Measurements from ENCODE around the gene LZTS3. TPM values are rescaled to one million over a fixed set of nuclear protein-coding genes. Genes with fewer than 3 reads are reported as not detected.

The LZTS3 gene
- polyA plus RNA-seq, 1 of the 3 experiments (the other 2 are of a cell fraction): 11.9 TPM

DNA sequence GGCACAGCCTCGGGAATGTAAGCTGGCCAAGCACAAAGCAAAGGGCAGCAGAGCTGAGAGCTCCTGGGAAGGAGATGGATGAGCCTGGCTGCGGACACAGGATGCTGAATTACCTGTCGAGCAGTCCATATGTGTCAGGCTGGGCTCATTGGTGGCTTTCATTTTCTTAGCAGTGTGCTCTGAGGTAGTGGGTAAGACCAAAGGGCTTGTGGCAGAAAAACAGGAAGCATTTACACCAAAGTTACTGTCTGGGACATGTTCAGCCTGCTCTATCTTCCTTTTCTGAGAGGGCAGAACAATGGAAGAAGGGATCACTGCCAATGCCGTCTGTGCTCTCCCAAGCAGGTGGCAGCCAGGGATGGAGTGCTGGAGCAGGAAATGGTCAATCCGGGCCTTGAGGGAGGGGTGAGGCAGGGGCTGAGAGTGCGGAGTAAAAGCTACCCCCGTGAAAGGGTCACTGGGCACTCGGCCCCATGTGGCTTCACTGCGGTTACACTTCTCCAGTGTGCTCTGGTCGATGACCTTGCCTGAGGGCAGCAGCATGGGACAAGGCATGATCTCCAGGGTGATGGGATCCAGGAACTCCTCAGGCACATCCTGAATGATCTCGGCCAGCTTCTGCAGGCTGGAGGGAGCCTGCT, 52.0 kb downstream of the LZTS3 start (continued):
- TF ChIP-seq REST (IDR thresholded peaks at IDR 0.05; ENCODE audit: low read depth, low read length) (no peak), JUND (IDR thresholded peaks at IDR 0.05) (no peak), USF1 (IDR thresholded peaks at IDR 0.05; ENCODE audit: borderline replicate concordance, low read depth) (no peak), POLR2AphosphoS5 (IDR thresholded peaks at IDR 0.05; ENCODE audit: low read depth, low read length) (no peak), YY1 (IDR thresholded peaks at IDR 0.05; ENCODE audit: low read depth) (no peak)

DNA sequence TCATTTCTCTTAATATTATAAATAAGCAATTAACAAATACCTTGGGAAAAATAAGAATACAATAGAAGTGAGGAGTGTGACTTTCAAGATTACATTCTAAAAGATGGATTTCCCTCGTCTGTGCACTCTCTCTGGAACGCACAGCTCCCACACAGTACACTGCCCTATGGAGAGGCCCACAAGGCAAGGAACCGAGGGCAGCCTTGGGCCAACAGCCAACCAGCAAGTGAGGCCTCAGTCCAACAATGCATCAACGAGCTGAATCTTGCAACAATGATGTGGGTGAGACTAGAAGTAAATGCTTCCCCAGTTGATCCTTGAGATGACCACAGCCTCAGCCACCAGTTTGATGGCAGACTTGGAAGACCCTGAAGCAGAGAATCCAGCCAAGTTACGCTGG, 54.3 kb downstream of the LZTS3 start:
- Histone ChIP-seq H3K9me3 (no peaks in the 10 kb centered on the region), H3K79me2 (ENCODE audit: insufficient read depth) (peaks cover 3% of the 10 kb centered on the region; the same call in 1 of the 2 replicates), H2AFZ (ENCODE audit: low read depth) (no peak overlapping the region), H3K9ac (no peak overlapping the region), H3K4me2 (no peak overlapping the region), H3K27ac (ENCODE audit: low read depth in 2 of 2, low read length in 1 of 2) (no peak overlapping the region), H3K9me2 (no peaks in the 10 kb centered on the region), H3K36me3 (replicated peaks in 1 of 2; ENCODE audit: control insufficient read depth in 1 of 2, insufficient read depth in 2 of 2, low read length in 1 of 2) (peaks cover 8 to 24% of the 10 kb centered on the region in 2 experiments), H3F3A (replicated peaks; ENCODE audit: insufficient read depth) (peaks cover 4% of the 10 kb centered on the region), H3K4me3 (ENCODE audit: low read depth in 2 of 2, low read length in 1 of 2) (no peak overlapping the region), H3K27me3 (ENCODE audit: insufficient read depth) (no peaks in the 10 kb centered on the region), H4K20me1 (ENCODE audit: insufficient read depth) (peaks cover 11% of the 10 kb centered on the region), H3K4me1 (ENCODE audit: control insufficient read depth in 1 of 2, insufficient read depth in 2 of 2, low read depth in 1 of 2, low read length in 1 of 2) (peaks cover 0 to 3% of the 10 kb centered on the region in 2 experiments; a peak in 1 of 4 replicates)
- ChIA-PET CTCF (interaction anchor here (1.1 to 1.4 kb wide), 2 partner anchors 11 to 65 kb away, joined by 3 to 4 read pairs; no protein-coding TSS in a partner anchor), POLR2A (no interaction called here)
- no peak for TF ChIP-seq JUND (IDR thresholded peaks at IDR 0.05)
- no peak for TF ChIP-seq NRF1 (IDR thresholded peaks at IDR 0.05; ENCODE audit: low read depth, low read length)
- no peak for TF ChIP-seq USF2 (IDR thresholded peaks at IDR 0.05; ENCODE audit: borderline replicate concordance, low read depth, low read length)
- no peak for TF ChIP-seq SMC3 (IDR thresholded peaks at IDR 0.05; ENCODE audit: low read depth, low read length)
- TF ChIP-seq REST (IDR thresholded peaks at IDR 0.05; ENCODE audit: low read depth, low read length): no peak
- no peak for TF ChIP-seq POLR2AphosphoS5 (IDR thresholded peaks at IDR 0.05; ENCODE audit: low read depth, low read length)
- no peak for TF ChIP-seq MXI1 (IDR thresholded peaks at IDR 0.05; ENCODE audit: low read depth, low read length)
- no peak for TF ChIP-seq RAD21 (IDR thresholded peaks at IDR 0.05; ENCODE audit: low read length)
- no peak for TF ChIP-seq FOXM1 (IDR thresholded peaks at IDR 0.05; ENCODE audit: low read depth)
- no peak for TF ChIP-seq RCOR1 (IDR thresholded peaks at IDR 0.05; ENCODE audit: low read length)
- no peak for TF ChIP-seq TCF12 (IDR thresholded peaks at IDR 0.05)
- TF ChIP-seq SIN3A (IDR thresholded peaks at IDR 0.05; ENCODE audit: borderline replicate concordance, low read depth, low read length): no peak
- no peak for TF ChIP-seq TAF1 (IDR thresholded peaks at IDR 0.05; ENCODE audit: borderline replicate concordance, low read depth, low read length)
- no peak for TF ChIP-seq EP300 (IDR thresholded peaks at IDR 0.05; ENCODE audit: borderline replicate concordance in 1 of 2, low read depth in 1 of 2, low read length in 1 of 2)
- no peak for TF ChIP-seq YY1 (IDR thresholded peaks at IDR 0.05; ENCODE audit: low read depth)
- TF ChIP-seq MEF2A (IDR thresholded peaks at IDR 0.05; ENCODE audit: borderline replicate concordance, low read depth): no peak
- TF ChIP-seq IRF3 (IDR thresholded peaks at IDR 0.05; ENCODE audit: low read depth, low read length): no peak
- TF ChIP-seq EZH2phosphoT487 (IDR thresholded peaks at IDR 0.05; ENCODE audit: borderline replicate concordance, low read depth): no peak
- 79% methylated on average over 5 of the region's 5 CpGs for WGBS (ENCODE audit: low lambda C conversion rate)
- DNase-seq: no peak

All from SK-N-SH (cell line).